Measurements from ENCODE around the gene NPAS4.

GRCh38 chr11:66409226-66409625, 11.6 kb upstream of the NPAS4 start:
- TF ChIP-seq EZH2 (IDR thresholded peaks at IDR 0.05; ENCODE audit: insufficient read depth, low read length) = no peak
- TF ChIP-seq, protein P1, sequence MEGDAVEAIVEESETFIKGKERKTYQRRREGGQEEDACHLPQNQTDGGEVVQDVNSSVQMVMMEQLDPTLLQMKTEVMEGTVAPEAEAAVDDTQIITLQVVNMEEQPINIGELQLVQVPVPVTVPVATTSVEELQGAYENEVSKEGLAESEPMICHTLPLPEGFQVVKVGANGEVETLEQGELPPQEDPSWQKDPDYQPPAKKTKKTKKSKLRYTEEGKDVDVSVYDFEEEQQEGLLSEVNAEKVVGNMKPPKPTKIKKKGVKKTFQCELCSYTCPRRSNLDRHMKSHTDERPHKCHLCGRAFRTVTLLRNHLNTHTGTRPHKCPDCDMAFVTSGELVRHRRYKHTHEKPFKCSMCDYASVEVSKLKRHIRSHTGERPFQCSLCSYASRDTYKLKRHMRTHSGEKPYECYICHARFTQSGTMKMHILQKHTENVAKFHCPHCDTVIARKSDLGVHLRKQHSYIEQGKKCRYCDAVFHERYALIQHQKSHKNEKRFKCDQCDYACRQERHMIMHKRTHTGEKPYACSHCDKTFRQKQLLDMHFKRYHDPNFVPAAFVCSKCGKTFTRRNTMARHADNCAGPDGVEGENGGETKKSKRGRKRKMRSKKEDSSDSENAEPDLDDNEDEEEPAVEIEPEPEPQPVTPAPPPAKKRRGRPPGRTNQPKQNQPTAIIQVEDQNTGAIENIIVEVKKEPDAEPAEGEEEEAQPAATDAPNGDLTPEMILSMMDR (IDR thresholded peaks at IDR 0.05; ENCODE audit: insufficient read depth, low read depth, low read length) = no peak
